GM23248 (cell line): ENCODE data around the gene EML2. TPM values are rescaled to one million over a fixed set of nuclear protein-coding genes. Genes with fewer than 3 reads are reported as not detected.

Experiments
- DNase-seq: peaks from one replicate; pipeline ENCODE4 v3.0.0-alpha.2; 2015
- H2AFZ ChIP-seq: fragments of 200-600 bp; sonication (generic); 2 replicates; pipeline ENCODE4 v1.6.1; 2016; ENCODE audit warnings: antibody characterized with exemption
- H3F3A ChIP-seq: fragments of 200-600 bp; sonication (generic); 2 replicates; pipeline ENCODE4 v1.6.1; 2016; ENCODE audit warnings: mild to moderate bottlenecking, antibody characterized with exemption, mixed run types; ENCODE audit not compliant: insufficient read depth
- H3K27ac ChIP-seq: fragments of 200-600 bp; sonication (generic); 2 replicates; pipeline ENCODE4 v1.5.1; 2016; ENCODE audit warnings: mild to moderate bottlenecking
- H3K27me3 ChIP-seq: fragments of 200-600 bp; sonication (generic); replicated peaks from 2 replicates; pipeline ENCODE4 v1.6.1; 2016; ENCODE audit warnings: mild to moderate bottlenecking; ENCODE audit not compliant: insufficient read depth
- H3K36me3 ChIP-seq: fragments of 200-600 bp; sonication (generic); 2 replicates; pipeline ENCODE4 v1.6.1; 2016; ENCODE audit warnings: low read depth, mild to moderate bottlenecking
- H3K4me1 ChIP-seq: fragments of 200-600 bp; sonication (generic); 2 replicates; pipeline ENCODE4 v1.6.1; 2016; ENCODE audit warnings: mild to moderate bottlenecking; ENCODE audit not compliant: insufficient read depth
- H3K4me2 ChIP-seq: fragments of 200-600 bp; sonication (generic); one replicate; pipeline ENCODE4 v1.6.1; 2016; ENCODE audit warnings: mild to moderate bottlenecking; ENCODE audit not compliant: unreplicated experiment
- H3K4me3 ChIP-seq: fragments of 200-600 bp; sonication (generic); 2 replicates; pipeline ENCODE4 v1.5.1; 2016; ENCODE audit warnings: mild to moderate bottlenecking
- H3K79me2 ChIP-seq: fragments of 200-600 bp; sonication (generic); 2 replicates; pipeline ENCODE4 v1.6.1; 2016; ENCODE audit warnings: mild to moderate bottlenecking; ENCODE audit not compliant: insufficient read depth
- H3K9ac ChIP-seq: fragments of 200-600 bp; sonication (generic); 2 replicates; pipeline ENCODE4 v1.6.1; 2016; ENCODE audit warnings: mild to moderate bottlenecking
- H3K9me2 ChIP-seq: fragments of 200-600 bp; sonication (generic); 2 replicates; pipeline ENCODE4 v1.6.1; 2016; ENCODE audit warnings: mixed run types, mild to moderate bottlenecking, moderate library complexity; ENCODE audit not compliant: insufficient read depth
- H3K9me3 ChIP-seq: fragments of 200-600 bp; sonication (generic); one replicate; pipeline ENCODE4 v1.6.1; 2017; ENCODE audit warnings: low read depth
- H4K20me1 ChIP-seq: fragments of 200-600 bp; sonication (generic); 2 replicates; pipeline ENCODE4 v1.6.0; 2016; ENCODE audit not compliant: insufficient read depth
- EZH2 ChIP-seq: fragments of 200-600 bp; sonication (generic); IDR thresholded peaks from 2 replicates; pipeline ENCODE4 v1.6.1; 2018; ENCODE audit warnings: antibody characterized with exemption, mild to moderate bottlenecking; ENCODE audit not compliant: insufficient read depth, poor library complexity, severe bottlenecking
- EZH2phosphoT487 ChIP-seq: fragments of 200-600 bp; sonication (generic); IDR thresholded peaks from 2 replicates; pipeline ENCODE4 v1.6.1; 2018; ENCODE audit warnings: antibody characterized with exemption, moderate library complexity, mild to moderate bottlenecking, low read depth; ENCODE audit not compliant: insufficient read depth
- WGBS, 2 experiments: methylation state at CpG; one replicate each; pipeline ENCODE4 v1.1.6; 2015 to 2017; ENCODE audit warnings: low lambda C conversion rate in 2 of 2, low coverage in 1 of 2; ENCODE audit errors: missing lambda C conversion rate in 2 of 2; 5-methylcytosine and 5-hydroxymethylcytosine counted together
- in situ Hi-C: fragments of 300-500 bp; cut with MboI; formaldehyde crosslinking; loops from 2 replicates; pipeline ENCODE4 v1.15.0; 2020
- polyA plus RNA-seq: library from polyadenylated mRNA; unstranded; fragments of >200 nt; fragmentation: Nextera tagmentation; extraction: Ambion mirVana; gene quantifications from 2 replicates; pipeline ENCODE4 v1.2.1, GENCODE V29; 2016
- total RNA-seq: library from RNA; depleted of rRNA; stranded (reverse); fragments of >200 nt; shearing (Covaris generic); gene quantifications from 2 replicates; pipeline ENCODE4 v1.2.3, GENCODE V29; 2014

Gene EML2
- total and polyA plus RNA-seq, 2 experiments from 2014 or later, result 6.6 to 27.5 TPM

- 56 to 67% methylated on average over 4 of the region's 4 CpGs for WGBS, 2 experiments
- H3F3A ChIP-seq, result no peaks in the 10 kb centered on the region
- no peaks in the 10 kb centered on the region for H3K36me3 ChIP-seq
- H3K9me3 ChIP-seq, result no peaks in the 10 kb centered on the region
- H3K4me3 ChIP-seq, result no peak overlapping the region
- no peak overlapping the region for H3K27ac ChIP-seq
- peaks cover 11% of the 10 kb centered on the region for H3K79me2 ChIP-seq
- in situ Hi-C loops, result no loop called here
- H3K9me2 ChIP-seq, result no peaks in the 10 kb centered on the region
- DNase-seq, result peak; percentile 17
- H4K20me1 ChIP-seq, result no peaks in the 10 kb centered on the region
- TF ChIP-seq EZH2phosphoT487 (no peak), EZH2 (no peak)
- no peaks in the 10 kb centered on the region for H3K27me3 ChIP-seq
- no peak overlapping the region for H3K9ac ChIP-seq
- peaks cover 5% of the 10 kb centered on the region; the same call in 1 of the 2 replicates for H3K4me1 ChIP-seq
- H3K4me2 ChIP-seq, result no peak overlapping the region
- H2AFZ ChIP-seq, result no peak overlapping the region
Measured at GRCh38 chr19:45587873-45588272, 51.3 kb downstream of the EML2 start.

GRCh38 chr19:45585158-45585577, 54.0 kb downstream of the EML2 start:
- no peak for DNase-seq
- Histone ChIP-seq H3F3A (no peaks in the 10 kb centered on the region), H3K27ac (peak overlapping the region; percentile 98), H3K9ac (peak overlapping the region; percentile 93), H3K9me2 (no peaks in the 10 kb centered on the region), H3K27me3 (no peaks in the 10 kb centered on the region), H3K9me3 (no peaks in the 10 kb centered on the region), H4K20me1 (no peaks in the 10 kb centered on the region), H3K4me3 (peak overlapping the region; percentile 95), H3K4me2 (peak overlapping the region; percentile 82), H3K36me3 (no peaks in the 10 kb centered on the region), H3K79me2 (peaks cover 31% of the 10 kb centered on the region), H3K4me1 (peaks cover 5% of the 10 kb centered on the region; the same call in 1 of the 2 replicates), H2AFZ (peak overlapping the region; percentile 96)
- TF ChIP-seq EZH2phosphoT487, result no peak
- TF ChIP-seq EZH2, result no peak
- WGBS, 2 experiments, result 29 to 30% methylated on average over 7 of the region's 7 CpGs
- in situ Hi-C loops, result no loop called here

- Histone ChIP-seq H3K4me2 (peak within 1 kb of the TSS; percentile 87), H3K36me3 (no peaks in the 10 kb centered on the region), H3K27me3 (no peaks in the 10 kb centered on the region), H3K4me3 (peak within 1 kb of the TSS; percentile 95), H3K9ac (peak within 1 kb of the TSS; percentile 93), H4K20me1 (no peaks in the 10 kb centered on the region), H3K9me3 (no peaks in the 10 kb centered on the region), H3K27ac (peak within 1 kb of the TSS; percentile 98), H3K9me2 (no peaks in the 10 kb centered on the region), H2AFZ (peak within 1 kb of the TSS; percentile 96), H3K4me1 (peaks cover 5% of the 10 kb centered on the region; the same call in 1 of the 2 replicates), H3K79me2 (peaks cover 33% of the 10 kb centered on the region), H3F3A (no peaks in the 10 kb centered on the region)
- no peak for TF ChIP-seq EZH2
- TF ChIP-seq EZH2phosphoT487, result no peak
- DNase-seq, result peak; percentile 100
- WGBS, 2 experiments, result 0 to 1% methylated on average over 59 to 63 of the region's 63 CpGs
- in situ Hi-C loops, result no loop called here
Measured at GRCh38 chr19:45584332-45585157, 54.7 kb downstream of the EML2 start, which contains the start of gene OPA3. OPA3 (minus strand) TSS chr19:45584802; CDS start chr19:45584764, 38 bp downstream.

DNA sequence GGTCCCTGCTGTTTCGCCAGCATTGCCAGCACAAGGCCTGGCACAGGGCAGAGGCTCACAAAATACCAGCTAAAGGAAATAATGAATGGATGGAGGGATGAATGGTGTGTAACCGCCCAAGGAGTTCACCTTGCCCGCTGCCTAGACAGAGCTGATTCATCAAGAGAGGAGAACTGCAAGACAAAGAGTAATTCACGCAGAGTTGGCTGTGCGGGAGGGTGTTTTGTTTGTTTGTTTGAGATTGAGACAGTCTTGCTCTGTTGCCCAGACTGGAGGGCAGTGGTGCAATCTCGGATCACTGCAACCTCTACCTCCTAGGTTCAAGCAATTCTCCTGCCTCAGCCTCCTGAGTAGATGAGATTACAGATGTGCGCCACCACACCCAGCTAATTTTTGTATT, 57.6 kb downstream of the EML2 start:
- DNase-seq, result no peak
- Histone ChIP-seq H3F3A (peaks cover 19% of the 10 kb centered on the region), H3K79me2 (peaks cover 41% of the 10 kb centered on the region), H3K9me2 (no peaks in the 10 kb centered on the region), H3K27me3 (no peaks in the 10 kb centered on the region), H3K4me1 (peaks cover 26% of the 10 kb centered on the region), H3K9me3 (no peaks in the 10 kb centered on the region), H3K9ac (no peak overlapping the region), H3K4me3 (no peak overlapping the region), H2AFZ (no peak overlapping the region), H3K4me2 (no peak overlapping the region), H4K20me1 (no peaks in the 10 kb centered on the region), H3K36me3 (no peaks in the 10 kb centered on the region), H3K27ac (no peak overlapping the region)
- in situ Hi-C loops, result no loop called here
- TF ChIP-seq EZH2phosphoT487, result no peak
- TF ChIP-seq EZH2, result no peak
- WGBS, 2 experiments, result 95 to 98% methylated on average over 7 of the region's 7 CpGs
